ENCODE measurements around the gene MRO.
"Not testable (repeated sequence)": the region's sequence is repeated elsewhere in the genome, so short reads cannot be mapped to it uniquely, and the experiment has no call there.

Gene MRO

DNA sequence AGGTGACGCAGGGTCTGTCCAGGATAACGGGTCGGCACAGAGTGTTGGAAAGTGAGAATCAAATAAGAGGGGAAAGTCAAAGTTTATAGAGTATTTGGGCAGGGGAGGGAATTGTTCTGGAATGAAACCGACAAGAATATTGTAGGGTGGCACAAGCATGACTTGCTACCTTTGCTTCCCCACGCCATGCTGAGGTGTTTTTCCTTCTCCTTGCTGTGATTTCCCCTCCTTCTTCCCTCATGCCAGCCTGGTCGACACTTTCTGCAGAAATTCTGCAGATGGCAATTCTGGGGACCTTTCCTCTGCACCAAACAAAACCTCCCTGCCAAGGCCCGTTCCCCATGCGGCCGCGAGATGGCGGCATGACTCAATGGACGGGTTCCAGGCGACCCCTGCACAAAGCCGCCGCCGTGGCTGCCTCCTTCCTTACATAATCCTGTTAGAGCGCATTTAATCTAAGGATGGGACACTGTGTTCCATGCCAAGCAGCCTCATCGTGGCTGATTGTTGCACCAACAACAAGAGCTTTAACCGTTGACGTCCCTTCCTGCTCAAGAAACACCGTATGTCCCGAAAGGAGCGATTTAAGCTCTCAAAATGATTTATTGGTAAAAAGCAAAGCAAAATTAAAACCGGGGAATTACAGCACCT lies at the start of gene MRO:
Gene MRO, minus strand, starts transcription at position 289 of the 651 bp plus-strand sequence. CDS start 10,616 bp downstream, outside the sequence.
- DNase-seq, result peak; percentile 8 to 93 (median 76)

DNA sequence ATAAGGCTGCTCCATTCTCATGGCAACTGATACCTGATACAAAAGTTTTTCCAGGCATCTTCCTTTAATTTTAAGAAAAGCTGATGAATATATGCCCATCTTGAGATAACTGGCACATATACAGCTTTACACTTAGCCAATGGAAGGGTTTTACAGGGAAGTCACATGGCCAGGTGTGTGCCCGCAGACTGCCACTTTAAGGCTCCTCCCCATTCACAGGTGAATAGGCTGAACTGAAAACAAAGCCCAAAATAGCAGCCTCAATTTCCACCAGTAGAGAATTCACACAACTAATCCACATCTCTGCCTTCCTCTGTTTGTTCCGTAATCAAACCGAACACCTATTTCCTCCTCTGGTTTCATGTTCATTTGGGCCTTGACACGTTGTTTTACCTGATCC lies 49.3 kb upstream of the MRO start:
- no peak for DNase-seq

DNA sequence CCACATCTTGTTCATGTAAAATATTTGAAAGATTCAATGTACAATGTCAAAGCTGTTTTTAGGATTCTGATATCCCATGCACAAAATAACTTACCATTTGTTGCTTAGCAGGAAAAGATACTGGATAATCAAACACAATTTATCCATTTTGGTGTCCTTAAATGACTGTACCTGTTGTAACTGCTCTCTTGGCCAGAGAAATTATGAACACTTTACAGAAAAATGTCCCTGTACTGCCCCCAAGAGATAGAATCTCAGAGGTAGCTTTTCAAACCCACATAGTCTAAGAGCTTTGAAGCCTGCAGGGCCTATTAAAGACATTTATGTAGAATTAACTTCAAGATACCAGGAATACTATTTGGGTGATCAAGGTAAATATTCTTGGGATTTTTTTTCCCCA lies 46.9 kb upstream of the MRO start:
- no peak for DNase-seq

DNA sequence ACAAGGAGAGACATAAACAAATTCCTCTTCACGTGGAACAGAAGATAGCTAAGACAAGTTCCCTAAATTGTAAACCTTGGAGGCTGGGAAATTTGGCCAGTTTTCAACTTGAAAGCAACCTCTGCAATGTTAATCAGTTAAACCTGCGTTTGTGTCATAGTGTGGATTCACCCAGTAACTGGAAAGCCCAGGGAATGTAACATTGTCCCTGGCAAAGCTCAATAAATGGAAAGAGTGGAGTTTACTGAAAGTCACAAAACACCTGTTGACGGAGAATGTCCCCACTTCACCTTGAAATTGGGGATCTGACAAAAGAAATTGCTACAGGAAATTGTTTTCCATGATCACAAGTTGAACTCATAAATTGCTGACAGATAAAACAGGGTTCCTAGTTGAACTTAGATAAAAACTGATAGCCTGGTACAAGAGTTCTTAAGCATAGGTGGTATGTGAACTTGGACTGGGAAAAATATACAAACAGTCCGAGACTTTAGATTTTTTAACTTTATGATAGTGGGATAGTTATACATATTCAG lies 44.1 kb upstream of the MRO start:
- DNase-seq, result no peak

DNA sequence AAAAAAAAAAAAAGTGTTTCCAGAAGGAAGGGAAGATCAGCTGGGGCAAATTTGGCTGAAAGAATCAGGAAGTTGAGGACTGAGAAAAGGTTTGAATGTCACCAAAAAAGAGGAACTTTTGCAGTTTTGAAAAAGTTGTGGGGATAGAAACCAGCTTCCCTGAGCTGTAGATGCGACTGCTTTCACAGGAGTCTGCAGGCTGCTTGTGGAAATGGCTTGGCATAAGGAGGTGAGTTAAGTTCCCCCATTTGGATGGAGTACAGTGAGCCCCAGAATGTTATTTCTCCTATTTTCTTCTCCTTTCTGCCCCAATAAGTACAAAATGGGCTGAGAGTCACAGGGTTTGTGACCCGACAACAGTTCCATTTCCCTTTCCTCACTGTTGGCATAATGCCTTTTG lies 42.6 kb upstream of the MRO start:
- DNase-seq, result peak in 2 of 56 donors; percentile 4 to 14

DNA sequence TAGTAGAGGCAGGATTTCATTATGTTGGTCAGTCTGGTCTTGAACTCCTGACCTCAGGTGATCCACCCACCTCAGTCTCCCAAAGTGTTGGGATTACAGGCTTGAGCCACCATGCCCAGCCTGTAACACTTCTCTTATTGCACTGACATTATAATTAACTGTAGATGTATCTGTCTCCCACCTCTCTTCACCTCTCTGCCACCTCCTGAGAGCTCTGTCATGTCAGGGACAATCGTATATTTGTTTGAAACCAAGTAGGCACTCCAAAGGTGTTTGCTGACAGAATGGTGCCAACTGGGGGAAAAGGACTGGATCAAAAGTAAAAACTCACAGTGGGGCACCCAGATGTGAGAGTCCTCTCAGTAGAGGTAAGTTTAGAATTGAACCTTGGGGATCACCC lies 41.8 kb upstream of the MRO start:
- no peak for DNase-seq

DNA sequence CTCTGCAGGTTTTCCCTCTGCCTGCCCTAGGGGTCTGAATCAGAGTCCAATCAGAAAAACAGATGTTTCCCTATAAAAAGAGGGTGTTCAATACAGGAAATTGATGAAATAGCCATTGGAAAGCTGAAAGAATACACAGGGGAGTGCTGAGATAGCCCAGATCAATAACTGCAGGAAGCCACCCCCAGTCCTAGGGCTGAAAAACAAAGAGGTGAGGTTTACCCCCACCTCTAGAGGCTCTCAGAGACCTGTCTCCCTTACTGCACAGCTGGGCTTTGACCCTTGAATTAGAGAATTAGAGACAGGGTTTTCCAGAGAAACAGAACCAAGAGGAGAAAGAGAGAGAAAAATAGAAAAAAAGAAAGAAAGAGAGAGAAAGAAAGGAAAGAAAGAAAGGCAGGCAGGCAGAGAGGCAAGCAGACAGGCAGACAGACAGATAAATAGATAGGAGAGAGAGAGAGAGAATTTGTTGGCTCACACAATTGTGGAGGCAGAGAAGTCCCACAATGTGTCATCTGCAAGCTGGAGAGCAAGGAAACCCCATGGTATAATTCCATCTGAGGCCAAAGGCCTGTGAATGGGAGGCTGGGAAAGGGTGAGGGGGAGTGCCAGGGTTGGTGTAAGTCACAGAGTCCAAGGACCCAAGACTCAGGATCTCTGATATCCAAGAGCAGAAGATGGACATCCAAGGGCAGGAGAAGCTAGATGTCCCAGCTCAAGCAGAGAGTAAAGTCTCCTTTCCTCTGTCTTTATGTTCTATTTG lies 40.2 kb upstream of the MRO start:
- DNase-seq, result no peak

DNA sequence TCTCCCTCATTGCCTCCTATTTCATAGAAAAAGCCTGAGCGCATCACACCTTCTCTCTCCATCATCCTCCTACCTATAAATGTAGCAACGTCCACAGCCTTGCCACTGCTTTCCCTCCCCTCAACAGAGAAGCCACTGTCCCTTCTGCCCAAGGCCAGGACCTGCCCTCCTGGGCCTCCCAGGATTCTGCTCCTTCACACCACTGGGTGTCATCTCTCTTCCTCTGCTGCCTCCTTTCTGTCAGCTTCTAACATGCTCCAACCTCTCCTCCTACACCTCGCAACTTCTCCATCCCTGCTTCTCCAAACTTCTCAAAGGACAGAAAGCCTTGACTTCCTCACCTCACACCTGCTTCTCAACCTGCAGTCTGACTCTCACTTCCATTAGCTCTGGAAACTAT lies 37.9 kb upstream of the MRO start:
- DNase-seq, result no peak

DNA sequence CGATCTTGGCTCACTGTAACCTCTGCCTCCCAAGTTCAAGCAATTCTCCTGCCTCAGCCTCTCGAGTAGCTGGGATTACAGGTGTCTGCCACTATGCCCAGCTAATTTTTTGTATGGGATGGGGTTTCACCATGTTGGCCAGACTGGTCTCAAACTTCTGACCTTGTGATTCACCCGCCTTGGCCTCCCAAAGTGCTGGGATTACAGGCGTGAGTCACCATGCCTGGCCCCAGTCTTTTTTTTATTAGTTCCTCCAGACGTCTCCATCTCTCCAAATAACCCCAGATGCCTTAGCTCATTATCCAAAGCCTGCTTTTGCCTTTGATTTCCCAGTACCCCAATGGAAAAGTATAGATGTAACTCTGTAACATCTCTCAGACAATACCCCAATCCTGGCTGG lies 37.4 kb upstream of the MRO start:
- not testable (repeated sequence) for DNase-seq

DNA sequence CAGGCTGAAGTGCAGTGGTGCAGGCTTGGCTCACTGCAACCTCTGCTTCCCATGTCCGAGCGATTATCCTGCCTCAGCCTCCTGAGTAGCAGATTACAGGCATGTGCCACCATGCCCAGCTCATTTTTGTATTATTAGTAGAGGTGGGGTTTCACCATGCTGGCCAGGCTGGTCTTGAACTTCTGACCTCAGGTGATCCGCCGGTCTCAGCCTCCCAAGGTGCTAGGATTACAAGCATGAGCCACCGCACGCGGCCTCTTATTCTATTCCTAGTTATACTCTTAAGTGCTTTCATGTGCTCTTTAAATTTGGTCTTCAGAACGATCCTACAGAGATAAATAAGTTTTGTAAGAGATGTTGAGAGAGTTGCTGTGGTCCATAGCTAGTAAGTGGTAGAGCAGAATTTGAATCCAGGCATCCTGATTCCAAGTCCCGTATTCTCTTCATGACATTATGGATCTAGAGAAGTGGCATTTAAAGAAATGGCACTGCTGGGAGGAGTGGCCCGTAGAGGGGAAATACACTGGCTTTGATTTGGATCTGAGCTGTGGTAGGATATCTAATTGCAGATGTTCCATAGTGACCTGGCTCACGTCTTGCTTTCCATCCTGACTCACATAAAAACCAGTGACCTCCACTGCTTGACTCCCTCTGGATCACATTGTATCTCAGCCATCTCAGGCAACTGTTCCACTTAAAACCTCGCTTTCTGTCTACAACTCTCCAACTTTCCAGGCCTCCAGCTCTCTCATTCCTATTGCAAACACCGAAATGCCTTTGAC lies 36.4 kb upstream of the MRO start:
- no peak for DNase-seq

DNA sequence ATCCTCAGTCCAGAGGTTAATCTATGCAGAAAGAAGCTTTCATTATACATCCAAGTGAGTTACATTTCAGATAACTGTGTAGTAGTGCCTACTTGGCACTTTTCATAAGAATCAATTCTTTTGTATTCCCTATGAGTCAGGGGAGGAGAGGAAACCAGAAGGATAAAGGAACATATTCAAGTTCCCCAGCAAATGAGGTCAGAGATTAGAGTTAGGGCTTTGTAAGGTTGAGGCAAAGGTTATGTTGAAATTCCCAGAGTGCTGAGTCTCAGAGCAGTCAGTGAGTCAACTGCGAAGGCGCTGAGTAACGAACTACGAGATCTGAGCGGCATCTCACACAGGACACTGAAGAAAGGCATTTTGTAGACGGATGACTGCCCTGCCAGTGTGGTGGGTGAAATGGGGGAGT lies 34.1 kb upstream of the MRO start:
- no peak for DNase-seq

DNA sequence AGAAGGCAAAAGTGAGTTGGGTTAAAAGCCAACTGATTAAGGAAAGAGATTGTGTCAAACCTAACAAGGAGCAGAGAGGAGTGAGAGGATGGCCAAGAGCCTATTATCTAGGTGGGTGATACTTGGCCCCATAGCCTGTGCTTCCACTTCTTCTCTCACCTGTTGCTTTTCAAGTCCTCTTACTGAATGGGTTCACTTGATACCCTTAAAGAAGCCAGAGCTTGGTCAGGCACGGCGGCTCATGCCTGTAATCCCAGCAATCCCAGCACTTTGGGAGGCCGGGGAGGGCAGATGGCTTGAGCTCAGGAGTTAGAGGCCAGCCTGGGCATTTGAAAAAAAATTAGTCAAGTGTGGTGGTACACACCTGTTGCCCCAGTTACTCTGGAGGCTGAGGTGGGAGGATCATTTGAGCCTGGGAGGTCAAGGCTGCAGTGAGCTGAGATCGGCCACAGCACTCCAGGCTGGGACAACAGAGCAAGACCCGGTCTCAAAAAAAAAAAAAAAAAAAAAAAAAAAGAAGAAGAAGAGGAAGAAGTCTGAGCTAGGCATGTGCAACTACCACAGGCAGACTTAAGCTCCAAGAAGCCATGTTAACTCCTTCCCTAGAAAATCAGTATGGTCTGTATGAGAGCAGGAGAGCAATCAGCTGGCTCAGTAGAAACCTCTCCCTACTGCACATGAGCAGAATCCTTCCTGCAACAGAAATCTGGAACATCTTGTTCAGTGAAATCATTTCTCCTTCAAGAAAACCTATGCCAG lies 30.7 kb upstream of the MRO start:
- no peak for DNase-seq

DNA sequence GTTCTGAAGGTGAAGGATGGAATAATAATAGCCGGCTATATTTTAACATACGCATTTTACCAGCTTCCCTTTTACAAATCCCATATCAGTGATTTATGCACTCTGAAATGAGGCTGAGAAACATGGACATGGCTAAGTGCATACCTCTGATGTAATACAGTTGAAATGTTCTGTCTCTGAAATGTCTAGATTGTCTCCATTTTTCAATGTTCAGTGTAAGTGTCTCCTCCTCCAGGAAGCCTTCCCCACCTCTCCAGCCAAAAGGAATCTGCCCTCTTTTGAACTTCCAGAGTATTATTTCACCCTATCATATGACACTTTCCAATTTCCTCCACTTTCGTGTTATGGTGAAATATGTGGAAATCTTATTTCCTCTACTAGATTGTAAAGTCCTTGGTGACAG lies 29.6 kb upstream of the MRO start:
- no peak for DNase-seq

DNA sequence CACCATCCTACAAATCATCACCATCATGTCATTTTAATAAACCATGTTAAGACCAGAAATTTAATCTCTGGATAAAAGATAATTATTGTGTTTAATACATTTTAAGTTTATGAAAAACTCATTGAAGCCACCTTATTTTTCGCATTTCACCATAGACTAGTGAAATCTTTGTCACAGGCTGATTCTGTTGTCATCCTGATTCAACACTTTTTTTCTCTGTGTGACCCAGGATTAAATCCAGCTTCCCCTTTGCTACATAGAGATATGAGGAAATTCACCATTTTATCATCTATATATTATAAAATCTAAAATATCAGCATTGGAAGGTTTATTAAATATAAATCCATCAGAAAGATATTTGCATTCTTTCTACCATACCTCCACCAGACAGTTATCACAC lies 29.2 kb upstream of the MRO start:
- no peak for DNase-seq

DNA sequence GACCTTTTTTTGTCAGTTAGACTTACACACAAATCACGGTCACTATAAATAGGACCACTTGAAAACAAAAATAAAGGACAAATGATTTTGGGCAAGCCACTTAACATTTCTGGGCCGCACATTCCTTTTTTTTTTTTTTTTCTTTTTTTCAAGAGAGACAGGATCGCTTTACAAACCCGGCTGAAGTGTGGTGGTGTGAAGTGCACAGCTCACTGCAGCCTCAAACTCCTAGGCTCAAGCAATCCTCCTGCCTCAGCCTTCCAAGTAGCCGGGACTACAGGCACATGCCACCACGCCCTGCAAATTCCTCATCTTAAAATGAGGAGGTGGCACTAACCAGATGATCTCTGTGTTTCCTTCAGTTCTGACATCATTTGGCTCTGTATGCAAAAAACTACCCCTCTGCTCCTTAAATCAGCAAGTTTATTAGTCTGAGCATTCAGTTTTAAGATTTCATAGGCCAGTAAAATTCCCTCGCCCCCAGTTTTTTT lies 28.3 kb upstream of the MRO start:
- DNase-seq, result no peak

DNA sequence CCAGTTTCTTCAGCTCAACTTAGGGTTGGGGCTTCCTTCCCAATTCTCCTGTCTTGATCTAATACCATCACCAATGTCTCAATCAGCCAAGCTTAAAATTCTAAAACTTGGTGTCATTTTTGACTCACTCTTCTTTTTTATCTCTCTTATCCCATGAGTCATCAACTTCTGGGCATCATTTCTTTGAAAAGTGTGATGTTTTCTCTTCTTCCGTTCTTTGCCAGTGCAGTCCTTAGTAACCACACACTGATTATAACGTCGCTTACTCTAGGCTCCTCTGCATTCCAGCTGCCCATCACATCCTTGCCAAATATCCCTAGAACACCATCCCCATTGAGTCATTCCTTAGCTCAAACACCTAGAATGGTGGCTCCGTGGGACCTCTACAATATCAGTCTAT lies 27.4 kb upstream of the MRO start:
- DNase-seq, result no peak

DNA sequence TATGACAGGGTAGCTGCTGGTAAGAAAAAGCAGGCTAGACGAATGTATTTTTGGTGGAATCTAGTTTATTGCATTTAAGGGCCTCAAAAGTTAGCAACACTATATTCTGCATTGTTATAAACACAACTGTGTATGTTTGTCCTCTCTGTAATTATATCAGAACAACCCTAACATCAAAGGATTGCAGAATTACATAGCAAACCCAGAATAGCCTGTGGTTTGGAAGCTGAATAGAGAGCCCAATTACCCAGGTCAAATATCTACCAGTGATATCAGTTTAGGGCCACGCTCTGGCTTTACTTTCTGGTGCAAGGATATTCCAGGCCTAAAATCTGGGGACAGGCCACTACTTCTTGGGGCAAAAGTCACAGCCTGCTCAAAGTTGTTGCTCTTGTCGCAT lies 25.1 kb upstream of the MRO start:
- no peak for DNase-seq

DNA sequence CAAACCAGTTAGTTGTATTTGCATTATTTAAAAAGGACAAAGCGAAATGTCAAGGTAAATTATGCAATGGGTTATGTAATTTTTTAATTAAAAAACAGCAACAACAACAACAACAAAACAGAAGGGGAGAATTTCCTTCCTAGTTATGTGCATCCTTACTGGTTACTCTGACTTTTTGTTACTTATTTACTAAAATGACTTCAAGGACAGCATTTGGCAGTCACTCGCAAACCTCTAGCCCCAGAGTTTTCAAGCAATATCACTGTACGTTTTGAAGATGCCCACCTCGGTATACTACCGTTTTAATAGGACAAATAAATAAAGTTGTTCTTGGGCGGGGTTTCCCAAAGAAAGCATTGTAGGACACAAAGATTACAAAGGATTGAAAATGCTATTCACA lies 24.7 kb upstream of the MRO start:
- DNase-seq, result no peak

DNA sequence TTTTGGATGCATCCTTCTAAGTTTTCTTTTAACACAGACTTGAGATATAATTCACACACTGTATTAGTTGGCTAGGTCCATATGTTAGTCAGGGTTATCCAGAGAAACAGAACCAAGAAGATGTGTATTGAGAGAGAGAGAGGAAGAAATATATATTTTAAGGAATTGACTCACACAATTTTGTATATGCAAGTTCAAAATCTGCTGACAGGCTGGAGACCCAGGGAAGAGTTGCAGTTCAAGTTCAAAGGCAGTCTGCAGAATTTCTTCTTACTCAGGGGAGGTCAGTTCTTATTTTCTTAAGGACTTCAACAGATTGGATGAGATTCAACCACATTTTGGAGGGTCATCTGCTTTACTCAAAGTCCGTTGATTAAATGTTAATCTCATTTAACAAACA lies 23.0 kb upstream of the MRO start:
- no peak for DNase-seq

DNA sequence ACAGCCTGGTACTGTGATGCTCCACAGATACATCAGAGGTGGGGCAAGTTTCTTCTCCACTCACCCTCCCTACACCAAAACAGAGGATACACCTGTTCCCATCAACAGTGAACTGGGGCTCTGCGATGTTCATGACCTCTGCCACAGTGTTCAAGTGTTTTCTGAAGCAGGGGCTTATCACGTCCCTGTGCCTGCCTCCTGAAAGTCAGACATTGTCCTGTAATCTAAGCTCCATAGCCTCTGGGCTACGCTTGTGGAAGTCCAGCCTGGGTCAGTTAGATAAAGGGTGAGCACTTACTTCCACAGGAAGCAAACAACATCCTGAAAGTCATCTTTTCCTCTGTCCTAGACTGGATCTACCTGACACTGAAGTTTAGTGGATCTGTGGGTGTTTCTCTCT lies 20.2 kb upstream of the MRO start:
- DNase-seq, result no peak

DNA sequence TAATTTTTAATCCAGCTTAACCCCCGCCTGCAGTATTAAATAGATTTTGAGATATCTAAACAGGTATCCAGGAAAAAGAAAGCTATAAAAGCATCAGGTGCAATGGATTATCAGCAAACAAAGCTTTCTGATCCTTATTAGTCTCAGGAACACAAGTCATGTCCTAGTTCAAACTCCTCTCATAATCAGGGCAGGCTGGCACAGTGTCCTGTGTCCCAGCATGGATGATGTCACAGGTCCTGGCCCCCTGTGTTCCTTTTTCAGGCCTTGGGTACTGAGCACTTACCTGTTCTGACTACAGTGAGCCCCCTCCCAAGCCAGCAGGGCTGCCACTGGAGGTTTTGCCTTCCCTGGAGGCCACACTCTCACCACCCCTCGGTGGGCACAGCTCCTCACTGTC lies 19.5 kb upstream of the MRO start:
- DNase-seq, result no peak

Measured in nucleus accumbens (tissue), 56 donors.